GM12873 (cell line): ENCODE results near the gene KIF16B.

Experiments used
- CTCF ChIP-seq: IDR thresholded peaks from 2 replicates; pipeline ENCODE4 v1.5.1; 2012; ENCODE audit warnings: low read depth, mild to moderate bottlenecking, moderate library complexity, low read length, control low read depth; ENCODE audit not compliant: insufficient read depth; ENCODE audit errors: missing control alignments

The KIF16B gene

GRCh38 chr20:16243470-16243869 lies 329.8 kb downstream of the KIF16B start:
- no peak for TF ChIP-seq CTCF

- TF ChIP-seq CTCF = peak; percentile 24
Measured at GRCh38 chr20:16241911-16242310, 331.3 kb downstream of the KIF16B start.

GRCh38 chr20:16240355-16240754 lies 332.9 kb downstream of the KIF16B start:
- TF ChIP-seq CTCF = no peak

- no peak for TF ChIP-seq CTCF
Measured at GRCh38 chr20:16236589-16237241, 336.5 kb downstream of the KIF16B start.

GRCh38 chr20:16230402-16230801 lies 342.8 kb downstream of the KIF16B start:
- no peak for TF ChIP-seq CTCF

GRCh38 chr20:16229813-16230212 lies 343.4 kb downstream of the KIF16B start:
- no peak for TF ChIP-seq CTCF

- TF ChIP-seq CTCF = no peak
Measured at GRCh38 chr20:16228722-16229121, 344.5 kb downstream of the KIF16B start.
